HG02623 (cell line): ENCODE data around the gene AMPH.

Source experiments
- ATAC-seq: cut with Tn5 transposase; IDR thresholded peaks from one replicate; pipeline ENCODE4 v1.9.1; 2021; ENCODE audit warnings: moderate library complexity; ENCODE audit not compliant: unreplicated experiment

AMPH gene

GRCh38 chr7:38476764-38477163 lies 154.4 kb downstream of the AMPH start:
- ATAC-seq = no peak

DNA sequence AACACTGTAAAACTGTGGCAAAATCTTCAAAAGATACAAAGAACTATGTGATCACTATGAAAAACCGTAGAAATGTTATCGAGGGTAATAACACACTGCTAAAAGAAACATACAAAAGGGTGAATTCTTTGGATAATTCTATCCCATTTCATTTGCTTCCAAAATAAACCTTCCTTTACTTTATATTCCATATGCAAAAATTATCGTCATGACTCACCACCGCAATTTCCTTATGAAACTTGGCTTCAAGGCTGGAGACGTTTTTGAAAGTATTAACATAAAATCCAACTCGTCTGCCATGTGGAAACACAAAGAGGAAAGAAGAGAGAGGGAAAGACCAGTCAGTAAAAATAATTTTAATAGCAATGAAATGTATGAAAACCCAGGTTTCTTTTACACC lies 165.2 kb downstream of the AMPH start:
- ATAC-seq = no peak

- peak; percentile 93 for ATAC-seq
Observed at GRCh38 chr7:38463277-38464225, 167.6 kb downstream of the AMPH start.

- ATAC-seq = no peak
Observed at GRCh38 chr7:38462819-38463218, 168.4 kb downstream of the AMPH start.

DNA sequence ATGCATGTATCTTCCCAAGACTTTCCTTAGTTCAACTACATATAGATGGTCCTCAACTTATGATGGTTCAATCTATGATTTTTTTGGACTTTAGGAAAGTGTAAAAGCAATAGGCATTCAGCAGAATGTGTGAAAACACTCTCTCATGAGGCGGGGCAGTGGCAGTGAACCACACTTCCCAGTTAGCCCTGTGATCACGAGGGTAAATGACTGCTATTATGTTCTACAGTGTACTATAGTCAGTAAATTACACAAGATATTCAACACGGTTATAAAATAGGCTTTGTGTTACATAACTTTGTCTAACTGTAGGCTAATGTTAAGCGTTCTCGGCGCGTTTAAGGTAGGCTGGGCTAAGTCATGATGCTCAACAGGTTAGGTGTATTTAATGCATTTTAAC lies 169.3 kb downstream of the AMPH start:
- ATAC-seq = no peak

- no peak for ATAC-seq
Observed at GRCh38 chr7:38453826-38454225, 177.3 kb downstream of the AMPH start.

- no peak for ATAC-seq
Observed at GRCh38 chr7:38453168-38453567, 178.0 kb downstream of the AMPH start.

DNA sequence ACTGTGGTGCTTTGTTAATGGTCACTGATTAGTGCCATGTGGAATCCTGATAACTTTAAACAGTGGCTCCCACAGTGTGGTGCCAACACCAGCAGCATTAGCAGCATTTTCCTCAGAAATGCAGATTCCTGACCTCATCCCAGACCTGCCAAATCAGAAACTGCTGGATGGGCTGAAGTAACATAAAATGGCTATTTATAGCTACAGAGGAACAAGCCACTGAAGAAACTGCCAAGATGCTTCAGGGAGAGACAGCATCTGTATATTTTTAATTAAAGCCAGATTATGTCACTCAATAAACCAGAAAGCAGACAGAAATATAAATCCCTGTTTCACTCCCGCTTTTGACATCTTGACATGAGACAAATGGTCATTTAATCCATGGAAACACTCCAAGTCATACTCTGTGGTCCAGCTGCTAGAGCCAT lies 178.5 kb downstream of the AMPH start:
- no peak for ATAC-seq

DNA sequence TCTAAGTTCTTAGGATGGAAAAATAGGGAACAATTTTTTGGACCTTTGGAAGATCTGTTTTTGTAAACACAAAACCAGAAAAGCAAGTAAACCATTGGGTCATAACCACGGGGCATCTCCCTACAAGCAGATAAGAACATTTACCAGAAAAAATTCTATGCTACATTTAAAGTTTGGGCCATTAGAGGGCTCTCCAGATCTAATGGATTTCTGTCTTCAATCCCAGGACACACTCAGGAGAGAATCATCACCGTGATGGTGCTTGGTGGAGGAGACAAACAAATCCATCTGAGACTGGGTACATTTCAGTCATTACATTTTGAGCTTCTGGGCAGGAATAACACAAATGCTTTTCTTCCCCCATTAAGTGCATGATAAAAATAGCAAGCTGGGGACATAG lies 179.3 kb downstream of the AMPH start:
- ATAC-seq = no peak

GRCh38 chr7:38448584-38449234 lies 182.5 kb downstream of the AMPH start:
- ATAC-seq = no peak

DNA sequence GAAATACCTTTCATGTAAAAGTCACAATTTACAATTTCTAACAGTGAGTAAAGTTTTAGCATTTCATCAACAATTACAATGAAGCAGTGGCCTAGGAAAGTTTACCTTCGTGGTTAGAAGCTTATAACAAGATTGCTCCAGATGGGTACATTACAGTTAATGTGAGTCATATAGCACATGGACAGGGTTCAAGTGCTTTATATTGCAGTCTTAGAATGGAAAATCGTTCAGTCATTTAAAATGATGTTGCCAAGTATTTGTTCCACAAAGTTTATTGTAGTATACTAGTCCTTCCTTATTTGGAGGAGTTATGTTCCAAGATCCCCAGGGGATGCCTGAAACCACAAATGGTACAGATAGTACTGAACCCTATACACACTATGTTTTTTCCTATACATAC lies 183.1 kb downstream of the AMPH start:
- ATAC-seq = no peak

GRCh38 chr7:38438970-38439369 lies 192.2 kb downstream of the AMPH start:
- no peak for ATAC-seq

GRCh38 chr7:38432671-38433070 lies 198.5 kb downstream of the AMPH start:
- ATAC-seq = no peak

DNA sequence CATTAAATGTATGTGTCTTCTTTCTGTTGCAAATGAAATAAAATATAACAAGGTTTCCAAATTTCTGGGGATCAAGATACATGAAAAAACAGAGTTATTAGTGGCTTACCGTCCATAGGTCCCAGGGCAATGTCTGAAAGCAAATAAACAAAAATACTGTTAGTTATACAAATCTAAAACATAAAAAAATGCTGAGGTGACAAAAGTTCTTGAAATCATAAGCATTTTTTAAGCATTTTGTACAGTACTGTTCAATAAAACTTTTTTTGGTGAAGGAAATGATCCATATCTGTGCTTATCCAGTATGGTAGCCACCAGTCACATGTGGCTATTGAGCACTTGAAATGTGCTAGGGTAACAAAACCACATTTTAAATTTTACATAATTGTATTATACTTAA lies 199.1 kb downstream of the AMPH start:
- ATAC-seq = no peak

- no peak for ATAC-seq
Observed at GRCh38 chr7:38429057-38429456, 202.1 kb downstream of the AMPH start.

DNA sequence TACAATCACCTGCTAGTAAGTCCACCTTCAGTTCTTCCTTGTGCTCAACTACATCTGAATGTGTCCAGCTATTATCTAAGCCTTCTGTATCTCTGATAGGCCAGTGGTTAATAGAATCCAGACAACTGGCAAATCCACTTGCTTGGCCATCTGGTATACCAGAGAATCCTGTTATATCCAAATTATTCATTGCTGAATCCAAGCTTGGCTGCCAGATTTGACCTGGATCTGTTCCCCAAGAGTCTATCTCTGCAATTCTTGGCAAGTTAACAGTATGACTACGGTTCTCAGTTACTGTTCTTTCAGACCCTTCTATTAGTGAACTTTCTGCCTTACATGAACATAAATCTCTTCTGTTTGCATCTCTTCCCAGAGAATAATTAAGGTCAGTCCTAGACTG lies 203.1 kb downstream of the AMPH start:
- no peak for ATAC-seq

- no peak for ATAC-seq
Observed at GRCh38 chr7:38427279-38427955, 203.8 kb downstream of the AMPH start.

- ATAC-seq = peak; percentile 71
Observed at GRCh38 chr7:38425509-38425908, 205.7 kb downstream of the AMPH start.

DNA sequence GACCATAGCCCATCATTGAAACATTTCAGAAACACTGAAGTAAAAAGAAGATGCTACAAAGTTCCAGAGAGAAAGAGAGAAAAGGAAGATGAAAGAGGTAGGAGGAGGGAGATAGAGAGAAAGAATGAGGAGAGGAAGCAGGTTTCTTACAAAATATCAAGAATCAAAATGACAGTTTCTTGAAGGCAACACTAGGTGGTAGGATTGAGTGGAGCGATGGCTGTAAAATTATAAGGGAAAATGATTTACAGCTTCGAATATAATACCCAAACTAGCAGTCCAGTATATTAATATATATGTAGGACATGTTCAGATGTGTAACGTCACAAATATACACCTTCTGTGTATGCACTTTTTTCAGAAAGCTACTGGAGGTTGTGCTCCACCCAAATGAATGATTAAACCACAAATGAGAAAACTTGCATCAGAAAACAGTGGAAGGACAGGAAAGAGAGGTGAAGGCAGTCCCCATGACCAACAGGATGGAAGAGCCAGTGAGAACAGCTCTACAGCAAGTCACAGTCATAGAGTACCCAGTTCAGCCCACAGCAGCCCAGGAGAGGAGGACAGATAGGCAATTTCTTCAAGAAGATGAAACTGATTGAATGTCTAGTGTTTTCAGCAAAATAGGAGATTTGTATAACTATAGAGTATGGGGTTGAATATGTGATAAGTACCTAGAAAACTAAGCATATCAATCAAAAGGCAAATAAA lies 206.3 kb downstream of the AMPH start:
- ATAC-seq = no peak

DNA sequence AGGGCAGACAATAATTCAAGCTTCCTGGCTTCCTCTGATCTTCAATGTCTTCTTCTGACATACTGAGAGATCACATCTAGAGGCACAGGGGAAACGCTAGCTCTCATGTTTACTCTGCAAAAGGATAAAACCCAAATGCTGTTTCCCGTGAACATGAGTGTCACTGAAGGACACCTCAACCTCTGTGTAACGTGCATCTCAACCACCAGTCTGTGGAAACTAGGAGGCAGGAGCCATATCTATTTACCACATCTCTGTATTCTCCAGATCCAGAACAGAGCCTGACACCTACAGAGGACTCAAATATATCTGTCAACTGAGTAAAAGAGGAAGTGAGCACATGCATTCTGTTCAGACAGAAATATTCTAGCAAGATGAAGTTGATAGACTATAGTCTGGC lies 217.4 kb downstream of the AMPH start:
- peak; percentile 80 for ATAC-seq

DNA sequence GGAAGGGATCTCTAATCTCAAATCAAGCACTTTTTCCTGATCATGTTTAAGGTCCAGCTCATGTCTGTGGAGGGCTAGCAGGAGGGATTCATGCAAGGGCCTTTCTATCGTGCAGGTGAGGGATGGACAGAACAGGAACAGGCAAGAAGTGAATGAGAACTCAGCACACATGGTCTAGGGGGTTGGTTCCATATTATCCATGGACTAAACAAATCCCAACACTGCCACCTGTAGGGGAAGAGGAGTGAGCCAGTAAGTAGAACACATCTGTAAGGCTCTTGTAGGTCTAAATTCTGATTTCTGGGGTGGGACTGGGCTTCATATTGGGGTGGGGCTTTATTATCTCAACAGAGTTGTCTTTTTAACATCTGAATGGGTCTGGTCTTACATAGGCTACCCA lies 219.8 kb downstream of the AMPH start:
- ATAC-seq = no peak
